Coronary artery (tissue), 2 donors: ENCODE data around the gene RYR3.

ENCODE experiments used
- DNase-seq: peaks from one replicate; pipeline ENCODE4 v3.0.0-alpha.2; 2017; ENCODE audit warnings: low spot score
- H3K27ac ChIP-seq, 2 donors: fragments of 200-600 bp; sonication (generic); one replicate each; pipeline ENCODE4 v1.5.1; 2016 to 2019
- H3K4me3 ChIP-seq: fragments of 200-600 bp; sonication (generic); 2 replicates; pipeline ENCODE4 v1.5.1; 2016; ENCODE audit warnings: mild to moderate bottlenecking, moderate library complexity
- TF ChIP-seq, protein P1 (sequence below): fragments of 200-600 bp; sonication (generic); IDR thresholded peaks from one replicate; pipeline ENCODE4 v1.5.1; 2019; ENCODE audit warnings: antibody characterized with exemption

The RYR3 gene

DNA sequence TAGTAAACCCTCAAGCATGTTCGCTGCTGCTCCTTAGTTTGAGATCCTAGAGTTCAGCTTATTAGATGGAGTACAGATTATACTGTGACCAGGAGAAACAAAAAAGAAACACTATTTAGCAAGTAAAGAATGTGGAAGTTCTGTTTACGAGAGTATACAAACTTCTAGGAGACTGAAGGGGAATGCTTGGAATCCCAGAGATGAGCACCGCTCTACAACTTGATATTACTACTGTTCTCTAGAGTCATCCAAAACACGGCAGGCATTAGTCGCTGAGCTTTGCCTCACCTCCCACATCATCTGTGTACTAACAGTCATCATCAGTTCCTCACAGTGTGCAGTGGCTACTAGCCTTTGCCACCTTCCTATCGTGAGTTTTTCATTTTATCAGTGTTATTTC lies 536.1 kb downstream of the RYR3 start:
- no peak for DNase-seq
- Histone ChIP-seq H3K4me3 (no peak overlapping the region), H3K27ac (no peak overlapping the region)
- TF ChIP-seq, protein P1, sequence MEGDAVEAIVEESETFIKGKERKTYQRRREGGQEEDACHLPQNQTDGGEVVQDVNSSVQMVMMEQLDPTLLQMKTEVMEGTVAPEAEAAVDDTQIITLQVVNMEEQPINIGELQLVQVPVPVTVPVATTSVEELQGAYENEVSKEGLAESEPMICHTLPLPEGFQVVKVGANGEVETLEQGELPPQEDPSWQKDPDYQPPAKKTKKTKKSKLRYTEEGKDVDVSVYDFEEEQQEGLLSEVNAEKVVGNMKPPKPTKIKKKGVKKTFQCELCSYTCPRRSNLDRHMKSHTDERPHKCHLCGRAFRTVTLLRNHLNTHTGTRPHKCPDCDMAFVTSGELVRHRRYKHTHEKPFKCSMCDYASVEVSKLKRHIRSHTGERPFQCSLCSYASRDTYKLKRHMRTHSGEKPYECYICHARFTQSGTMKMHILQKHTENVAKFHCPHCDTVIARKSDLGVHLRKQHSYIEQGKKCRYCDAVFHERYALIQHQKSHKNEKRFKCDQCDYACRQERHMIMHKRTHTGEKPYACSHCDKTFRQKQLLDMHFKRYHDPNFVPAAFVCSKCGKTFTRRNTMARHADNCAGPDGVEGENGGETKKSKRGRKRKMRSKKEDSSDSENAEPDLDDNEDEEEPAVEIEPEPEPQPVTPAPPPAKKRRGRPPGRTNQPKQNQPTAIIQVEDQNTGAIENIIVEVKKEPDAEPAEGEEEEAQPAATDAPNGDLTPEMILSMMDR = no peak

DNA sequence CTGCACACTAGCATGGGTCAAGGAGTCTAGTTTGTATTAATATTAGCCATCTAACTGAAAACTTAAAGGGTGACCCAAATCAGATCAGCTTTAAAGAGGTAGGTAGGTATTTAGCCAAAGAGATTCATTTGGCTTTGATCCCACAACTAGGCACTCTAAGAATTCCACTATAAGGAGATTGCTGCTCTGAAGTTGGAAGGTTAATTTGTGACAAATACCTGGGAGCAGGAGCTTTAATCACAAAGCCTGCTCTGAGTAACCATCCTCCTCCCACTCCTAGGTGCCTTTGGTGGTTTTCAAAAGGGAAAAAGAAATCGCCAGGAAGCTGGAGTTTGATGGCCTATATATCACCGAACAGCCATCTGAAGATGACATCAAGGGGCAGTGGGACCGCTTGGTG lies 537.2 kb downstream of the RYR3 start:
- no peak overlapping the region for H3K4me3 ChIP-seq
- no peak overlapping the region for H3K27ac ChIP-seq
- TF ChIP-seq, protein P1 = no peak
- DNase-seq = no peak

DNA sequence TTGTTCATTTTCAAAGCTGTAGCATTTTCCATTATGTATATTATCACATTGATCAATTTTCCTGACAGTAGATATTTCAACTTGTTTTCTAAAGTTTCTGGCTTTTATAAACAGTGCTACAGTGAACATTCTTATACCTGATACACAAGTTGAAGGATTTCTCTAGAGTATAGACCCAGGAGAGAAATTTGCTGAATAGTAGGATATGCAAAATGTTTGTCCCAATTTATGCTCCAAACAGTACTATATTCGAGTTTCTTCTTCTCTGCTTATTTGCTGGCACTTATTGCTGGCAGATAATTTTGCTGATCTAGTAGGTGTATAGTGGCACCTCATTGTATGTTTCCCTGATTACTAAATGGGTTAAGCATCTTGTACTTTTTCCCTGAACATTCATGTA lies 540.3 kb downstream of the RYR3 start:
- TF ChIP-seq, protein P1 = no peak
- Histone ChIP-seq H3K27ac (no peak overlapping the region), H3K4me3 (no peak overlapping the region)
- no peak for DNase-seq

DNA sequence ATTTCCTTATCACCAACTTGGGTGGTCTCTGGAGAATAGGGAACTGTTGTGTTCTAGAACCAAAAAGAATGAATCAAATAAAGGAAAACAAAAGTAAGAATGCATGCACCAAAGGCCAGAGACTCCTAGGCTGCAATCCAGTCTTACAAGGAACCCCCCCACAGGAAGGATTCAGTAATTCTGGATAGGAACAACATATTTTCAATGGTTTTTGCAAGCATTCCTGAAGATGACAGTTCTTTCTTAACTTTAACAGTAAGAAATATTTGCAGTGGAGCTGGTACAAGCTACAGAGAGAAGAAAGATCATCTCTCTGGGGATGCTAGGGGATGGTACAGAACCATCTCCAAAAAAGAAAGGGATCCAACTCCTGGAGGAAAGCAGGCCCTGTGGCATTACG lies 541.3 kb downstream of the RYR3 start:
- Histone ChIP-seq H3K27ac (no peak overlapping the region), H3K4me3 (no peak overlapping the region)
- TF ChIP-seq, protein P1 = no peak
- DNase-seq = no peak

DNA sequence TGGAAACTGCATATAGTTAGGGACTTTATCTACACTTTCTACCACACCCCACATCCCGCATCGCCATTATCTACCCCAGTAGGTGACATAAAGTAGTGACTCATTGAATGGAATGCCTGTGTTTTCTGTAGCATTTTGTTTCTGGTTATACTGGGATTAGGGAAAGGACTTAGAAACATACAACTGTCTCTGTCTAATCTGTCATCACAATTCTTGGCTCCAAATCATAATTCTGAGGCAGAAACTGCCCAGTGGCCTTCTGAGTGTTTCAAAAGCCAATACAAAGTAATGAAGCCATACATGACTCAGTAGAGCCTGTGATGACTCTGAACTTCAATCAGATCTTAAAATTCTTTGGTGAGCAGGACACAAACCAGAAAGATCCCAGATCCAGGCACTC lies 541.8 kb downstream of the RYR3 start:
- Histone ChIP-seq H3K4me3 (no peak overlapping the region), H3K27ac (no peak overlapping the region)
- DNase-seq = no peak
- TF ChIP-seq, protein P1 = no peak

DNA sequence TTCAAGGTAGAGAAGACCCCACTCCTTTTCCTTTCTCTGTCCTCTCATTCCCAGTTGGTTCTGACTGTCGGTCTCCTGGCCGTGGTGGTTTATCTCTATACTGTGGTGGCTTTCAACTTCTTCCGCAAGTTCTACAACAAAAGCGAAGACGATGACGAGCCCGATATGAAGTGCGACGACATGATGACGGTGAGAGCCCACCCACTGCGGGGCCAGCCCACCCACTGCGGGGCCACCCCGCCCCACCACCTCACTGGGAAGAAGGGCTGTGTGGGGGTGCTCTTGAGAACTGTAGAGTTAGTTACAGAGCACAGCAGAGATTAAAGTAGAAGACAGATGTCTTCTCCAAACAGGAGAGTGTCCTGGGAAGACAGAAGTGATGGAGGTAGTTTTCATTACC lies 547.0 kb downstream of the RYR3 start:
- no peak for DNase-seq
- no peak overlapping the region for H3K27ac ChIP-seq
- TF ChIP-seq, protein P1 = no peak
- H3K4me3 ChIP-seq = no peak overlapping the region

DNA sequence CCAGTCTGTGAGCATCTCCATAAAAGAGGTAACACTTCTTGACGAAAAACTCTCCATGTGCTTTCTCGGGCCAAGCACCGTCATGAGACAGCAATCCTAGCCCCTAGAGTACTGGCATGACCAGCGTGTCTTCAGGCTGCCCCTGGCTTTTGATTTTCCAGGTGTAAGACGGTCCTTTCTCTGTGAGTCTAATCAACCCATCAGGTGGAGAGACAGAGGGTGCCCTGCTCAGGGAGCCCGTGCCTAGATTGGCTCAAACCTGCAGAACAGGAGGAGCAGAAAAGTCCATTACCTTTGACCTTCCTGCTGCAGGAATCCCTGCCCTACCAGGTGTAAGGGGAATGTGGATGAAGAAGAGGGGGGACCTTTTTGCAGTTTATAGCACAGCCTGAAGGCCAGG lies 548.1 kb downstream of the RYR3 start:
- DNase-seq = no peak
- TF ChIP-seq, protein P1 = no peak
- H3K4me3 ChIP-seq = no peak overlapping the region
- H3K27ac ChIP-seq = no peak overlapping the region
